Activated CD4-positive, alpha-beta memory T cell treated with anti-CD3 and anti-CD28 coated beads for 36 hours (primary cell): ENCODE results near the gene FGF22. TPM values are rescaled to one million over a fixed set of nuclear protein-coding genes. Genes with fewer than 3 reads are reported as not detected.

ENCODE experiments used
- total RNA-seq, 2 experiments: library from RNA; stranded (reverse); gene quantifications; one replicate each; pipeline ENCODE4 v1.2.3, GENCODE V29; 2021

Gene FGF22
- total RNA-seq, 2 experiments from 2014 or later = 0.14 TPM; not detected in 1

Other genes starting within 250 kb of the FGF22 start
- under 1 TPM; 0.33 to 0.44 TPM for gene C2CD4C, start 230.7 kb upstream of the FGF22 start, total RNA-seq
- gene SHC2, start 178.8 kb upstream of the FGF22 start, total RNA-seq = under 1 TPM in 1 of 2 experiments, not detected in 1; 0.21 TPM
- gene MADCAM1, start 143.4 kb upstream of the FGF22 start, total RNA-seq = under 1 TPM; 0.22 to 0.36 TPM
- gene TPGS1, start 132.4 kb upstream of the FGF22 start, total RNA-seq = 1 to 10 TPM; 8.1 to 8.5 TPM
- 10 to 100 TPM; 45.9 to 46.4 TPM for gene CDC34, start 108.1 kb upstream of the FGF22 start, total RNA-seq
- 10 to 100 TPM; 27.2 to 27.4 TPM for gene GZMM, start 95.8 kb upstream of the FGF22 start, total RNA-seq
- 100 to 1,000 TPM; 185 to 205 TPM for gene BSG, start 67.3 kb upstream of the FGF22 start, total RNA-seq
- 1 to 10 TPM in 1 of 2 experiments, under 1 TPM in 1; 1.00 to 1.0 TPM for gene HCN2, start 50.0 kb upstream of the FGF22 start, total RNA-seq
- 10 to 100 TPM; 71.5 to 72.5 TPM for gene POLRMT, start 6.3 kb upstream of the FGF22 start, total RNA-seq
- 10 to 100 TPM; 84.4 to 89.7 TPM for gene RNF126, start 23.3 kb downstream of the FGF22 start, total RNA-seq
- gene FSTL3, start 36.5 kb downstream of the FGF22 start, total RNA-seq = 1 to 10 TPM; 5.7 to 6.0 TPM
- not detected for gene PRSS57, start 55.6 kb downstream of the FGF22 start, total RNA-seq
- gene PALM, start 69.1 kb downstream of the FGF22 start, total RNA-seq = under 1 TPM in 1 of 2 experiments, not detected in 1; 0.17 TPM
- not detected for gene MISP, start 111.2 kb downstream of the FGF22 start, total RNA-seq
- 100 to 1,000 TPM; 464 to 465 TPM for gene PTBP1, start 157.6 kb downstream of the FGF22 start, total RNA-seq
- not detected for gene PLPPR3, start 182.1 kb downstream of the FGF22 start, total RNA-seq
- gene AZU1, start 188.0 kb downstream of the FGF22 start, total RNA-seq = not detected
- not detected for gene PRTN3, start 201.1 kb downstream of the FGF22 start, total RNA-seq
- gene ELANE, start 212.4 kb downstream of the FGF22 start, total RNA-seq = not detected
- under 1 TPM; 0.40 to 0.63 TPM for gene CFD, start 219.8 kb downstream of the FGF22 start, total RNA-seq